SK-N-SH (cell line): ENCODE data around the gene LPCAT2. TPM values are rescaled to one million over a fixed set of nuclear protein-coding genes. Genes with fewer than 3 reads are reported as not detected.

Experiments used
- CTCF ChIA-PET: fragments of 300-600, 350-600 bp; formaldehyde crosslinking; extraction: SDS; loops from one replicate; lab custom pipeline; 2021; lab: Yijun Ruan, JAX
- POLR2A ChIA-PET: fragments of 350-600 bp; sonication (Branson Sonifier 250); formaldehyde crosslinking; extraction: SDS; loops from one replicate; lab custom pipeline; 2020; ENCODE audit warnings: antibody characterized with exemption, inconsistent platforms; lab: Yijun Ruan, JAX
- DNase-seq: peaks from one replicate; pipeline ENCODE4 v3.0.0; 2012
- H2AFZ ChIP-seq: fragments of 200-600 bp; sonication (generic); 2 replicates; pipeline ENCODE4 v1.8.1; 2016; ENCODE audit warnings: antibody characterized with exemption, mild to moderate bottlenecking, low read depth
- H3F3A ChIP-seq: fragments of 200-600 bp; sonication (generic); replicated peaks from 2 replicates; pipeline ENCODE3; 2016; ENCODE audit warnings: antibody characterized with exemption, mild to moderate bottlenecking; ENCODE audit not compliant: insufficient read depth
- H3K27ac ChIP-seq, 2 experiments: fragments of 200-500 bp in 1 of 2; fragments of 200-600 bp in 1 of 2; sonication (Bioruptor generic) in 1 of 2; sonication (generic), shearing (Covaris generic) in 1 of 2; 2 replicates each; pipeline versions ENCODE4 v1.5.1 to v1.6.1; 2014 to 2016; ENCODE audit warnings: low read depth in 2 of 2, inconsistent platforms in 1 of 2, low read length in 1 of 2, mild to moderate bottlenecking in 1 of 2, mixed read lengths in 1 of 2
- H3K27me3 ChIP-seq: fragments of 200-600 bp; sonication (generic), shearing (Covaris generic); 2 replicates; pipeline ENCODE4 v1.6.1; 2016; ENCODE audit warnings: mixed run types; ENCODE audit not compliant: insufficient read depth
- H3K36me3 ChIP-seq, 2 experiments: fragments of 200-500 bp in 1 of 2; fragments of 200-600 bp in 1 of 2; sonication (Bioruptor generic) in 1 of 2; sonication (generic) in 1 of 2; replicated peaks in 1 of 2; 2 replicates each; pipeline versions ENCODE3 to v1.5.1; 2014 to 2016; ENCODE audit warnings: low read length in 1 of 2, mild to moderate bottlenecking in 1 of 2; ENCODE audit not compliant: insufficient read depth in 2 of 2, control insufficient read depth in 1 of 2
- H3K4me1 ChIP-seq, 2 experiments: fragments of 200-500 bp in 1 of 2; fragments of 200-600 bp in 1 of 2; sonication (Bioruptor generic) in 1 of 2; sonication (generic), shearing (Covaris generic) in 1 of 2; 2 replicates each; pipeline versions ENCODE4 v1.5.1 to v1.6.1; 2014 to 2016; ENCODE audit warnings: low read depth in 1 of 2, low read length in 1 of 2, mixed run types in 1 of 2; ENCODE audit not compliant: insufficient read depth in 2 of 2, control insufficient read depth in 1 of 2
- H3K4me2 ChIP-seq: fragments of 200-600 bp; sonication (generic), shearing (Covaris generic); 2 replicates; pipeline ENCODE4 v1.6.1; 2017; ENCODE audit warnings: mixed run types
- H3K4me3 ChIP-seq, 2 experiments: fragments of 200-500 bp in 1 of 2; fragments of 200-600 bp in 1 of 2; sonication (Bioruptor generic) in 1 of 2; sonication (generic), shearing (Covaris generic) in 1 of 2; 2 replicates each; pipeline versions ENCODE4 v1.5.1 to v1.8.1; 2014 to 2016; ENCODE audit warnings: low read depth in 2 of 2, inconsistent platforms in 1 of 2, low read length in 1 of 2, mild to moderate bottlenecking in 1 of 2, mixed read lengths in 1 of 2, moderate library complexity in 1 of 2
- H3K79me2 ChIP-seq: fragments of 200-600 bp; sonication (generic); 2 replicates; pipeline ENCODE4 v1.8.1; 2017; ENCODE audit warnings: mild to moderate bottlenecking; ENCODE audit not compliant: insufficient read depth
- H3K9ac ChIP-seq: fragments of 200-600 bp; sonication (generic); 2 replicates; pipeline ENCODE4 v1.6.1; 2017; ENCODE audit warnings: mixed run types
- H3K9me2 ChIP-seq: fragments of 200-600 bp; sonication (generic); 2 replicates; pipeline ENCODE4 v1.6.1; 2017; ENCODE audit warnings: mixed run types
- H3K9me3 ChIP-seq: fragments of 200-600 bp; sonication (generic); 2 replicates; pipeline ENCODE4 v1.6.1; 2017; ENCODE audit warnings: mixed run types, mild to moderate bottlenecking, moderate library complexity
- H4K20me1 ChIP-seq: fragments of 200-600 bp; sonication (generic); 2 replicates; pipeline ENCODE4 v1.6.1; 2017; ENCODE audit warnings: mild to moderate bottlenecking, mixed run types; ENCODE audit not compliant: insufficient read depth
- CHD2 ChIP-seq: fragments of 150-350 bp; IDR thresholded peaks from 2 replicates; pipeline ENCODE4 v1.6.1; 2018; ENCODE audit warnings: low read length; ENCODE audit not compliant: partially characterized antibody
- ELF1 ChIP-seq: IDR thresholded peaks from 2 replicates; pipeline ENCODE4 v1.4.0; 2012
- FOSL2 ChIP-seq: IDR thresholded peaks from 2 replicates; pipeline ENCODE4 v1.4.0; 2012; ENCODE audit warnings: low read depth, mild to moderate bottlenecking, moderate library complexity, borderline replicate concordance
- GABPA ChIP-seq: IDR thresholded peaks from 2 replicates; pipeline ENCODE4 v1.4.0; 2012; ENCODE audit warnings: low read depth, mild to moderate bottlenecking
- JUND ChIP-seq: IDR thresholded peaks from 2 replicates; pipeline ENCODE4 v1.4.0; 2012
- MEF2A ChIP-seq: IDR thresholded peaks from 2 replicates; pipeline ENCODE4 v1.4.0; 2012; ENCODE audit warnings: low read depth, borderline replicate concordance
- NFIC ChIP-seq: IDR thresholded peaks from 2 replicates; pipeline ENCODE4 v1.4.0; 2012; ENCODE audit warnings: borderline replicate concordance
- NRF1 ChIP-seq: IDR thresholded peaks from 2 replicates; pipeline ENCODE4 v1.6.1; 2012; ENCODE audit warnings: low read depth, mild to moderate bottlenecking, low read length
- RAD21 ChIP-seq: IDR thresholded peaks from 2 replicates; pipeline ENCODE4 v1.6.1; 2012; ENCODE audit warnings: mild to moderate bottlenecking, low read length
- RCOR1 ChIP-seq: fragments of 150-350 bp; IDR thresholded peaks from 2 replicates; pipeline ENCODE4 v1.6.1; 2017; ENCODE audit warnings: antibody characterized with exemption, low read length
- RFX5 ChIP-seq: IDR thresholded peaks from 2 replicates; pipeline ENCODE4 v1.6.1; 2012; ENCODE audit warnings: mild to moderate bottlenecking, improper control_type of control experiment, low read length
- SMC3 ChIP-seq: IDR thresholded peaks from 2 replicates; pipeline ENCODE4 v1.6.1; 2012; ENCODE audit warnings: low read depth, low read length, improper control_type of control experiment
- TEAD4 ChIP-seq: IDR thresholded peaks from 2 replicates; pipeline ENCODE4 v1.4.0; 2012; ENCODE audit warnings: mild to moderate bottlenecking, borderline replicate concordance; ENCODE audit not compliant: insufficient read depth
- YY1 ChIP-seq: IDR thresholded peaks from 2 replicates; pipeline ENCODE4 v1.4.0; 2012; ENCODE audit warnings: low read depth, mild to moderate bottlenecking
- WGBS: methylation state at CpG from one replicate; pipeline ENCODE4 v1.1.6; 2017; ENCODE audit warnings: low lambda C conversion rate; 5-methylcytosine and 5-hydroxymethylcytosine counted together
- polyA plus RNA-seq, 3 experiments: library from polyadenylated mRNA; depleted of rRNA; stranded (reverse); fragments of >200 nt; gene quantifications; 2 replicates each; pipeline ENCODE4 v1.2.3, GENCODE V29; 2012
- TF ChIP-seq, protein P1 (sequence below): IDR thresholded peaks from 2 replicates; pipeline ENCODE4 v1.4.0; 2012; ENCODE audit warnings: low read depth

LPCAT2 gene
- polyA plus RNA-seq, 1 of the 3 experiments (the other 2 are of a cell fraction), result 9.1 TPM

- Histone ChIP-seq H4K20me1 (no peaks in the 10 kb centered on the region), H2AFZ (no peak overlapping the region), H3K9ac (no peak overlapping the region), H3K9me3 (no peaks in the 10 kb centered on the region), H3F3A (no peaks in the 10 kb centered on the region), H3K4me2 (no peak overlapping the region), H3K27me3 (no peaks in the 10 kb centered on the region), H3K4me3 (no peak overlapping the region), H3K36me3 (no peaks in the 10 kb centered on the region), H3K4me1 (peaks cover 0 to 2% of the 10 kb centered on the region in 2 experiments; a peak in 2 of 4 replicates), H3K9me2 (no peaks in the 10 kb centered on the region; the same call in 1 of the 2 replicates), H3K27ac (no peak overlapping the region), H3K79me2 (no peaks in the 10 kb centered on the region)
- POLR2A ChIA-PET, result no interaction called here
- CTCF ChIA-PET, result interaction anchor here (0.9 to 2.7 kb wide), 5 partner anchors 39 to 158 kb away, joined by 3 to 17 read pairs (median 4); no protein-coding TSS in a partner anchor
- DNase-seq, result no peak
- TF ChIP-seq JUND (no peak), CHD2 (no peak), TEAD4 (no peak)
- 40% methylated on average over 2 of the region's 2 CpGs for WGBS
Measured at GRCh38 chr16:55623640-55624039, 114.8 kb downstream of the LPCAT2 start.

DNA sequence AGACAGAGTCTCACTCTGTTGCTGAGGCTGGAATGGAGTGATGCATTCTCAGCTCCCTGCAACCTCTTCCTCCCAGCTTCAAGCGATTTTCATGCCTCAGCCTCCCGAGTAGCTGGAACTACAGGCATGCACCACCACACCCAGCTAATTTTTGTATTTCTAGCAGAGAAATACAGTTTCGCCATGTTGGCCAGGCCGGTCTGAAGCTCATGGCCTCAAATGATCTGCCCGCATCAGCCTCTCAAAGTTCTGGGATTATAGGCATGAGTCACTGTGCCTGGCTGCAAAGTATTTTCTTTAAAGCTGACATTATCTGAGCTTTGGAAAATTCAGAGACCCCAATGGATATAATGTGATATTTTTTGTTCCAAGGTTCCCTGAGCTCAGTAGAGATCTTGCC, 115.8 kb downstream of the LPCAT2 start:
- no peak overlapping the region for H3K27ac ChIP-seq
- no peaks in the 10 kb centered on the region for H3F3A ChIP-seq
- no peaks in the 10 kb centered on the region for H3K27me3 ChIP-seq
- H3K4me3 ChIP-seq, result no peak overlapping the region
- ChIA-PET CTCF (interaction anchor here (0.6 to 1.3 kb wide), 3 partner anchors 10 to 160 kb away, joined by 3 read pairs; no protein-coding TSS in a partner anchor), POLR2A (no interaction called here)
- H3K4me2 ChIP-seq, result no peak overlapping the region
- no peak for TF ChIP-seq RAD21
- no peak for TF ChIP-seq NRF1
- TF ChIP-seq ELF1, result no peak
- TF ChIP-seq FOSL2, result no peak
- WGBS, result 66% methylated on average over 5 of the region's 5 CpGs
- DNase-seq, result no peak
- H3K9me3 ChIP-seq, result no peaks in the 10 kb centered on the region
- H3K9ac ChIP-seq, result no peak overlapping the region
- no peaks in the 10 kb centered on the region for H4K20me1 ChIP-seq
- H2AFZ ChIP-seq, result no peak overlapping the region
- peaks cover 0 to 2% of the 10 kb centered on the region in 2 experiments; a peak in 2 of 4 replicates for H3K4me1 ChIP-seq
- H3K36me3 ChIP-seq, result no peaks in the 10 kb centered on the region
- no peaks in the 10 kb centered on the region; the same call in 1 of the 2 replicates for H3K9me2 ChIP-seq
- H3K79me2 ChIP-seq, result no peaks in the 10 kb centered on the region

DNA sequence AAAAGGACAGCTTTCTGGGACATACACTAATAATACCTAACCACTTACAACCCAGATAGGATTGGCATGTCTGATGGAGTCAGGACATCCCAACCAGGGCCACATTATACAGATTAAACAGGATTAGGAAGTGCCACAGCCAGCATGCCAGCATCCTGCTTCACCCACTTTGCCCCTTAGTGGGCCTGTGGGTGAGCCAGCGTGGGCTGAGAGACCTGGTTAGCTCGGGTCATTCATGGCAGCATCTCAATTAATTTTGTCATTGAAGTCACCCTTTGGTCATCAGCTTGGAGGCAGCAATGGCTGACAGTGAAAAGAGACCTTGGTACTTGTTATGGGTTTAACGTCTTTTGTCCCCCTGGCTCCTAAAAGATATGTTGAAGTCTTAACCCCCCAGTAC, 117.0 kb downstream of the LPCAT2 start:
- Histone ChIP-seq H3K4me1 (peaks cover 0 to 2% of the 10 kb centered on the region in 2 experiments; a peak in 2 of 4 replicates), H3K27me3 (no peaks in the 10 kb centered on the region), H3K9me3 (no peaks in the 10 kb centered on the region), H2AFZ (no peak overlapping the region), H3K9ac (no peak overlapping the region), H4K20me1 (no peaks in the 10 kb centered on the region), H3K36me3 (no peaks in the 10 kb centered on the region), H3K9me2 (no peaks in the 10 kb centered on the region; the same call in 1 of the 2 replicates), H3K27ac (no peak overlapping the region), H3F3A (no peaks in the 10 kb centered on the region), H3K4me3 (no peak overlapping the region), H3K79me2 (no peaks in the 10 kb centered on the region), H3K4me2 (no peak overlapping the region)
- TF ChIP-seq SMC3 (no peak), NRF1 (no peak), RCOR1 (no peak), NFIC (no peak), YY1 (no peak), CHD2 (no peak), MEF2A (no peak), ELF1 (no peak), GABPA (no peak), RFX5 (no peak), FOSL2 (no peak)
- TF ChIP-seq, protein P1, sequence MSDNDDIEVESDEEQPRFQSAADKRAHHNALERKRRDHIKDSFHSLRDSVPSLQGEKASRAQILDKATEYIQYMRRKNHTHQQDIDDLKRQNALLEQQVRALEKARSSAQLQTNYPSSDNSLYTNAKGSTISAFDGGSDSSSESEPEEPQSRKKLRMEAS, result no peak
- 5% methylated on average over 1 of the region's 3 CpGs for WGBS
- ChIA-PET POLR2A (no interaction called here), CTCF (interaction anchor here (0.6 to 1.3 kb wide), 4 partner anchors 21 to 87 kb away, joined by 3 read pairs; no protein-coding TSS in a partner anchor)
- DNase-seq, result no peak
